DMS53 treated with DMSO at 0.1 percent for 48 hours (cell line): ENCODE results near the gene TTC3.
"Not testable (repeated sequence)": the region's sequence is repeated elsewhere in the genome, so short reads cannot be mapped to it uniquely, and the experiment has no call there.

Experiments
- DNase-seq: peaks from one replicate; lab custom pipeline; 2025; ENCODE audit not compliant: unreplicated experiment; lab: John Stamatoyannopoulos, UW

Gene TTC3

DNA sequence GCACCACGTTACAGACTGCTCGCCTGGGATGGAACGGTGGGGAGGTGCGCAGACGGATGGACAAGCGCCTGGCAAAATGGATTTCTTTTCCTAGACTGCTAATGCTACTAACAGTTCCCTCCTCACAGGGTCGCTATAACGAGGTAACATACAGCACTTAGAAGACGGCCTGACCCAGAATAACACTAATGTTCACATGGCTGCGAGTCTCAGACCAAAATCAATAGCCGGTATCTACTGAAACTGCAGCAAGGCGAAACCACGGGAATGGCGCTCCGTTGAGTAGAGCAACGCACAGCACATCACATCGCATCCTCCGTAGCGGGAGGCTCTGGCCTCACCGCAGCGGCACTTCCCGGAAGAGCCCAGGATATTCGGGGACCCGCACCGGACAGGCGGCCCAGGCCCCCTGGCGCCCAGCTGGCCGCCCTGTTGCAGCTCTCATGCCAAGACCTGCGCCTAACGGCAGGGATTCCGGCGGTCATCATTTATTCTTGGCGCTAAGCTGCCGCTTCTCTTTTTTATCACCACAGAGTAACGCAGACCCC lies 147.5 kb downstream of the TTC3 start:
- DNase-seq = peak; percentile 45

DNA sequence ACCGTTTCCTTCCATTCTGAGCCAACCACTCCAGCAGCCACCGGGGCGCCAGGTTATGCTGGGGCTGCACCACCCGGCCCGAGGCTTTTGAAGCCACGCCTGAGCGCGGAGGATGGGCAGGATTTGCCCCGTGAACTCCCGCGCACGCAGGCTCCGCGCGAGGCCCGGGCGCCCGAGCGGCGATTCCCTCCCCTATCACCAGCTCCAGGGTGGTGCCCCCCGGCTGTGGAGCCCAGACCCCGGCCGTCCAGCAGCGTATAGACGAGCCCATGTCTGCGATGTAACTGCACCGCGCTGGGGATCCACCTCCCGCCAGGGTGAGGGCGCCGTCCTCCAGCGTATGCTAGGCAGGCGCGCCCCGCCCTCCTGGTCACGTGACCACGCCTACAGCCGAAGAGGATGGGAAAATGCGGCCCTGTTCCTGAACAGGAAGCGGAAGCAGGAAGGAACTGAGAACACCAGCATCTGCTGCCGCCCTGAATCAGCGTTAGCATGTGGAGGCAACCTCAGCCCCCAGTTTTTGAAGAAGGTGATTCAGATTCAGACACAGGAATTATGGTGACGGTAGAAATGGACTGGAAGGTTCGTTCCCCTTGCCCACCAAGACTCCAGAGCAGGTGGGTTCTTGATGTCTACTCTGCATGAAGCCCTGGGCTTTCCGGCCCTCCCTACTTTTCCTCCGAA lies 148.1 kb downstream of the TTC3 start:
- peak; percentile 73 for DNase-seq

DNA sequence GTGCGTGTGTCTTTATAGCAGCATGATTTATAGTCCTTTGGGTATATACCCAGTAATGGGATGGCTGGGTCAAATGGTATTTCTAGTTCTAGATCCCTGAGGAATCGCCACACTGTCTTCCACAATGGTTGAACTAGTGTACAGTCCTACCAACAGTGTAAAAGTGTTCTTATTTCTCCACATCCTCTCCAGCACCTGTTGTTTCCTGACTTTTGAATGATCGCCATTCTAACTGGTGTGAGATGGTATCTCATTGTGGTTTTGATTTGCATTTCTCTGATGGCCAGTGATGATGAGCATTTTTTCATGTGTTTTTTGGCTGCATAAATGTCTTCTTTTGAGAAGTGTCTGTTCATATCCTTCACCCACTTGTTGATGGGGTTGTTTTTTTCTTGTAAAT lies 149.2 kb downstream of the TTC3 start:
- DNase-seq = not testable (repeated sequence)

DNA sequence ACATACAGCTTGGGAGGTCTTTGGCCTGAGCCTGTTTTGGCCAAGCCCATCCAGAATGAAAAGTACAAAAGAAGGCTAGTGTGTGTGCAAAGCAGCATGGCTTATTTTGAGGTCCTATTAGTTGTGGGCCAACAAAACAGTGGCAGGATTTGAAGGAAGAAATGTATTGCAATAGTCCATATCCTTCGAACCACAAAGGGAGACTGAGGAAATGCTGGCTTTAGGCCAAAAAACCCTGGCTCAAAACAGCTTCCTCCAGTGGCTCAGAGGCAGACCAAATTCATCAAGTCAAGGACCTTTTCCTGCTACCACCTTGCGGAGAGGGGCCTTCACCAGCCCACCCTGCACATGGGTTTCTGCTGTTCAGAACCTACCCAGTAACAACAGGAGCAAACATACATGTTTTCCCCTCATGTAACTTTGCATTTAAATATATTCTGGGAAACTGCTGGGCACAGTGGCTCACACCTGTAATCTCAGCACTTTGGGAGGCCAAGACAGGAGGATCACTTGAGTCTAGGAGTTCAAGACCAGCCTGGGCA lies 150.8 kb downstream of the TTC3 start:
- DNase-seq = no peak

DNA sequence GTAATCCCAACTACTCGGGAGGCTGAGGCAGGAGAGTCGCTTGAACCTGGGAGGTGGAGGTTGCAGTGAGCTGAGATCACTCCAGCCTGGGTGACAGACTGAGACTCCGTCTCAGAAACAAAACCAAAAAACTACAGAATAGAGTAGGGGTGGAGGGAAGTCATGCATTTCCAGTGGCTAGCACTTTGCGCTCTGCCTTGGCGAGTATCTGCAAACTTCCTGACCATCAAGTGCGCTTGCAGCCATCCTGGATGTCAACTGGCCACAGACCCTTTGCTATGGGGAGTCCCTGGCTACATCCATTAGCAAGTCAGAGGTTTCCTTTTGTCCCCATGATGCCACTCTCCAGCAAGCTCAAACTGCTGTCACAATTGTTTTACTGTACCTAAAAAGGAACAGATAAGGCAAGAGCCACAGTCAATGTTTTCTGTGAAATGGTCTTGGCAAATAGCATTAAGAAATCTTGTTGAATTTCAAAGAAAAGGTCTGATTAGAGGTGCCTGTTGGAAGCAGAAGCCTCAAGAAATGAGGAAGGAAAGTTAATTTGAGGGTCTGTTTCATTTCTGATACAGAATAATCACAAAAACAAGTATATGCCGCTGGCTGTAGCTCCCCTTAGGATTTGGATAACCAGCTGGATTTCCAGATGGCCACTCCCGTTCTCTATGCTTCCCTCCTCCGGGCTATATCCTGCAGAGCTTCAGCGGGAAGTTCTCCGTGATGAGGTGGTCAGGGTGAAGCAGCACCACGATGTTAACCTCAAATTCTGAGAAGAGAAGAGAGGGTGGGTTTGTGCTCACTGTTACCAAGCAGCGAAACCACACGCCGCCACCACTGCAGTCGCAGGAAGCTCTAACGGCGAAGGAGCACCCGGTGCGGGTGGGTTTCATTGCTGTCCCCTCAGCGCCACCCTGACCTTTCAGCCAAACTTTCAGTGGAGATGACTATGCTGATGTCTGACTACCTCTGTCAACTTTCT lies 152.1 kb downstream of the TTC3 start:
- no peak for DNase-seq

DNA sequence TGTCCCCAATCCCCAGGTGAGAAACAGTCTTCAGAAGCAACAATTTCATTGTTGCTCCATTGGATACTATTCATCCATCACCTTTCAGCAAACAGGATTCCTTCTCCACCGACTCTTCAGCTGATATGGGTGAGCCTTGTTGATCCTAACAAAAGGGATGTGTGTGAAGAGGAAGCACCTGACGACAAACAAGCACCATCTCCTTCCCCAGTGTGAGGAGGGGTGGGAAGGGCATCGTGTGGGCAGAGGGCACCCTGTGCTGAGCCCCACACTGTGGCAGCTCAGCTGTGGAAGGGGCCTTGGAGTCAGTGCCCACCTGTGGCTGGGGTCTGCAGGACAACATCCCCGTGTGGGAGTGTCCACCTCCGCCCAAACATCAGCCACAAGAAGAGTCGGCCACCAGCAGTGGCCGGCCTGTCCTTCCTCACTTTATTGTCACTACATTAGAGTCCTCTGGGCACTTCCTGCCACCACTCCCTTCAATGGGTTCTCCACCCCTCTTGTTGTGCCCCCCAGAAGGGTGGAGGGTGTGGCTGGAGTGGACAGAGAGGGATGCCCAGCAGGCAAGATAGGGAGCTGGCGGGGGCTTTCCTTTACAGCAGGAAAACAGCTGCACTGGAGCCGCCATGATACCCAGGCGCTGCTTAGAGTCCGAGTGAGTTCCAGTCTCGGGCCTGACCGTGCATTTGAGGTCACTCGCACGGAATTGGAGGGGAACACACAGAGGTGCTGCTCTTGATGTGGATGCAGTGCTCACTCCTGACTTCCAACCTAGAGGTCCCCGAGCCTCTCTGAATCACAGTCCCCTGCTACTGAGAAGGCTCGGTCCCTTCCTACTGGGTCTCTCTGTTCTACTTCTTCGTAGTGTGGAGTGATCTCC lies 153.2 kb downstream of the TTC3 start:
- no peak for DNase-seq

DNA sequence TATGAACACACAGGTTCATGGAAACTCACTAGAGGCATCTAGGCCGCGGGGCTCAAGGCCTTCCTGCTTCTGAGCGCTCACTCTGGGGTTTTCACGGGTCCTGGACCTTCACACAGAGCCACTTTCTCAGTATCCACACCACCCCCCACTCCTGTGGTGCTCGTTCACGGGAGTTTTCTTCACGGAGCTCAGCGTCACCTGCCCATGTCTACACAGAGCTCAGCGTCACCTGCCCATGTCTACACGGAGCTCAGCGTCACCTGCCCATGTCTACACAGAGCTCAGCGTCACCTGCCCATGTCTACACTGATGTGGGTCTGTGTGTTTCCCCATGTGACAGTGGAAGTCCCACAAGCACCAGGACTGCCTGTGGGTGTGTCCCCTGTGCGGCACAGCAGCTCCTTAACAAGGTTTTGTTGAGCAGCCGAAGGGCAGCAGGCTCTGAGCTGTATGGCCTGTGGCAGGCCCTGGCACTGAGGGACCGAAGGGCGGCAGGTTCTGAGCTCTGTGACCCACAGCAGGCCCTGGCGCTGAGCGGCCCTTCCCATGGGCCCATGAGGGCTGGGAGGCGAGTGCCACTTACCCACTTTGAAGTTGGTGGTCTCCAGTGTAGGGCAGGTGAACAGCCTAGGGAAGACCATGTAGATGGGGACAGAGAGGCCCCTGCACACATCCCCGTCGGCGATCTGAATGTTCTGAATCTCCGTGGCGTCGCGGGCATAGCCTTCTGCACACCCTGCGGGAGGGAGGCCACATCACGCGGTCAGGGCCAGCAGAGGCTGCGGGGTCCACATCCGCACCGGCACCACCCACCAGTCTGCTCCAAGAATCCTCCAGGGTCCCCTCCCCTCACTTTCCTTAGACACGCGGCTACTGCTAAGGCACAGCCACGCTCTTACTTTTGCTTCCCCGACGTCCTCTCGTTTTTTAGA lies 154.3 kb downstream of the TTC3 start:
- DNase-seq = no peak

DNA sequence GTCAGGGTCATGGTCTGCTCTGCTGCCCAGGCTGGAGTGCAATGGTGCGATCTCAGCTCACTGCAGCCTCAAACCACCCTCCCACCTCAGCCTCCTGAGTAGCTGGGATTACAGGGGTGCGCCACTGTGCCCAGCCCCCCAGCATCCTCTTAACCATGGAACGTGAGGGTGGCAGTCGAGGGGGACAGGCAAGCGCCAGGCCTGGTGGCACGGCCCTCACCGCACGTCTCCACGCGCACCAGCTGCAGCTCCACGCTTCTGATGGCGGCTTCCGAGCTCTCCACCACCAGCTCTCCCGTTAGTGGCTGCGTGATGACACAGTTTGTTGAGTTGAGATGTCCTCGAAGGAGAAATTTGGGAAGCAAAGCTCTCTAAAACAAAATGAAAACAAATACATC lies 154.9 kb downstream of the TTC3 start:
- DNase-seq = no peak

DNA sequence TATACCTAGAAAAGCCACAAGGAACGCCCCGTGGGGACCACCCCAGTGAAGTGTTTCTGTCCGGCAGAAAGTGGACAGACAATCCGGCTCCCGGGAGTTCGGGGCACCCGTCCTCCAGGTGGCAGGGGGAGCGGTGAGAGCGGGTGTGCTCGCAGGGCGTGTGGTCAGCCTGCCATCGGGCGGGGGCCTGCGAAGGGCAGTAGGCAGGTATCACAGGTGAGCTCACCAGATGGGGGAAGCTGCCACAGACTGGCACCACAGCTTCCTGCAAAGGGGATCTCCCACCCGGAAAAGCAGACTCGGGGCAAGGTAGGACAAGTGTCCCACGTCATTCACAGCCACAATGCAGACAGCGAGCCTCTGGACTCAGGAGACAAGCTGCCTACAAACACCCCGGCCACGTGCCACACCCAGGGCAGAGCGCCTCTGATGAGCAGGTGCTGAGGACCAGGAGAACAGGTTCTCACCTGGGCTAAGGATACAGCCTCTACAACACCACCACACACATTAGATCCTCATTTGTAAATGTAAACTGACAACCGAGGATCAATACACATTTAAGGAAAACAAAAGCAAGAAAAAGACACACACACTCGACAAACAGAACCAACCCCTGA lies 157.7 kb downstream of the TTC3 start:
- DNase-seq = peak; percentile 67

DNA sequence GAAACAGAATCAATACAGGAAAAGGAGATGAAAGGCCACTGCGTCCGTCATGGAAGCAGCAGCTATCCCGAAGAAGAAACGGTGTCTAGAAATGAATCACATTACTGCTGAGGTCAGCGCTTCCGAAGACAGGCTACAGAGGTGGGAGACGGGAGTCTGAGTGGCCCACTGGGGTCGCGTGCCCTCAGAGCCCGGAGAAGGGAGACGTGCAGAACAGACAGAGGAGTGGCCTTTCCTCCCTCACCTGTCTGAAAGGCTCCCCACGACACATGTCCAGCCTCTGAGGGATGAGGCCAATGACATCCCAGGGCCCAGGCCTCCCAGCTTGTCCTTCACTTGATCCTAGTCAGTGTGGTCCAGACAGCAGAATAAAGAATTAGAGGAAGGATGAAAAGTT lies 158.2 kb downstream of the TTC3 start:
- no peak for DNase-seq

DNA sequence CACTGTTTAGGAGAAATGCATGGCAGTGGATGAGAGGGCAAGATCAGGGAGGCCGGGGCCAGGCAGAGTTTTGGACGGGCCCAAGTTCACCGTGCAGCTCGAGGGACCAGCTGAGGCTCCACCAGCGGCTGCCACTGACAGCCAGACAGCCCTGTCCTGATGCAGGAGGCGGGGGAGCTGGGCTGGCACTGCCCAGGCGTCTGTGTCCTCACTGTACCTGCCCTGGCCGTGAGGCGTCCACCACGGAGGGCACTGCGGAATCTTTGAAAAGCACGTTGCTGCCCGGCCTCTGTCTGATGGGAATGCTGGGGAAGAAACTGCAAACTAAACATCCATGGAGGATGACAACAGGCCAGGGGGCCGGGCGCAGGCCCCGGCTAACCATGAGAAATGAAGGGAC lies 158.6 kb downstream of the TTC3 start:
- no peak for DNase-seq

DNA sequence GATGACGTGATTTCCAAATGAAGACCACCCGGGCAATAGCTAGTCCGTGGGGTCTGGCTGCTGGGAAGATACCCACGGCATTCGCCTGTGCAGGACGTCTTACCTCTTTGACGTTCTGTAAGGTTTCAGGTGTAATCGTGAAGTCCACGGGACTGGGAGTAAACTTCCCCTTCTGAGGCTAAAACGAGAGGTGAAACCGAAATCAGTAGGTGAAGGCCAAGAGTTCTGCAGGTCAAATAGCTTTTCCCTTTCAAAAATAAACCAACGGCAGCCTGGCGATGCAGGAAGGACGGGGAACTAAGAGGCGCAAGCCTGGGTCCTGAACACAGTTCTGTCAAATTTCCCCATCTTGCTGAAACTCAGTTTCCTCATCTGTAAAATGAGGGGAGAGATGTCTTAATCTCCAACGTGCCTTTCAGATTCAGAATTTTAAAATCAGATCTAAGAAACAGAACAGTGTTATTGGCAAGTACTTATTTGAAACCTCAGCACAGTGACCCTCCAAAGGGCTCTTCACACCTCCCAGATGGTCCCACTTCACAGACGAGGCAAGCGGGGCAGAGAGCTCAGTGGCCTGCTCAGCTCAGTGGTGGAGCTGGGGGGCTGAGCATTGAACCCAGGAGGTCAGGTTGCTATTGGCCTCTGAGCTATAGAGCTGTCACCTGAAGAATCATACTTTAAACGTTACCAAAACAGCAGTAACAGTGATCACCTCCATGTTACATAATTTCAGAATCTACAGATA lies 159.4 kb downstream of the TTC3 start:
- no peak for DNase-seq

DNA sequence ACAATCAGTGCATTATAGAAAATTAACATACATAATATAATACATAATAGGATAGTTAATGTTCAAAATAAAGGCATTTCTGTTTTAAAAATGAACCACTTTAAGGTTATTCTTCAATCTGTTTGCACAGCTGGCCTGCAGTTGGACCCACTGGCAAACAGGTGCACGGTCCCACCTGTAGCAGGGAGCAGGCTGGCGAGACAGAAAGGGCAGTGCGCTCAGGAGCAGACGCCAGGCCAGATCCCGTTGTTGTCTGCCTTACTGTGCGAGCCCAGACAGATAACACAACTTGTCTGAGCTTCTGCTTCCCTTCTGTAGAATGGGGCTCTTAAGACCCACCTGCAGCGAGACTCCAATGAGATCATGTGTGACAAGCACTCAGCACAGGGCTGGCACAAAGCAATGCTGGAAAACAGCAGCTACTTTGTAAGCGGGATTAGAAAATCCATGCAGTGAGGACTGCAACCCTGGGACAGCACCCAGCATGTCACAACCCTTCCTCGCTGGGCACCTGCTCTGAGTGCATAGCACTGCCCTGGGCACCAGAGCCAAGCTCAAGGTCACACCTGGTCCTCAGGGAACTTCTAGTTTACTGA lies 160.6 kb downstream of the TTC3 start:
- DNase-seq = peak; percentile 69

DNA sequence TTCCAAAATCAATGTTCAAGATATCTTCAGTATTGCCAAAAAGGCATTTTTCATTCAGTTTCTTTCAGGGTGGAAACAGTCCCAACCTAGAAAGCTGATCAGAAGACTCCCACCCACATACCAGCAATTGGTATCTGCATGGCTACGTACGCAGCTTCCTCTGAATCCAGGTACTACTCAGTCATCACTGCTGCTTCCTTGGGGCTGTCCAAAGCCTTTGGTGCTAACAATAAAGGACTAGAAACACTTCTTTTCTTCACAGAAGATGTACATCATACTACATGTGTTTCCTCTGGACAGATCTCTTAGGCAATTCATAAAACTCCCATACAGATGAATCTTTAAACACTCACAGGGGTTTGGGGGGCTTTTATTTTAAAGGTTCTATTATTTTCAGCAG lies 164.3 kb downstream of the TTC3 start:
- DNase-seq = no peak

DNA sequence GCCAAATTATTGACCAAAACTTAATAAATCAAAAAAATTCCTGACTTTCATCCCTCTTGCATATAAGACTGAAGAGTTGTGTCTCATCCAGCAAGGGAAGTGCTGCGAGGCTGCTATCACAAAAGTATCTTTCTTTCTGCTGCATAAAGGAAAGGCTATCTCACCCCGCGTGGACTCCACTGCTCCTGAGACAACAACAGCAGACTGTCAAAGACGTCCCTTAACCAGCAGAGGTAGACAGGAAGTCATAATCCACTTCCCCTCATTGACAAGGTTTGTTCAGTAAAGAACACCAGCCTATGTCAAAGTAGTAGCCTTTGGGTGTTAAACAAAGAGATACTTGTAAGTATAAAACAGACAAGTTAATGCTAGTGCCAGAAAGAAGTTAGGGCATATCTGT lies 164.7 kb downstream of the TTC3 start:
- no peak for DNase-seq

DNA sequence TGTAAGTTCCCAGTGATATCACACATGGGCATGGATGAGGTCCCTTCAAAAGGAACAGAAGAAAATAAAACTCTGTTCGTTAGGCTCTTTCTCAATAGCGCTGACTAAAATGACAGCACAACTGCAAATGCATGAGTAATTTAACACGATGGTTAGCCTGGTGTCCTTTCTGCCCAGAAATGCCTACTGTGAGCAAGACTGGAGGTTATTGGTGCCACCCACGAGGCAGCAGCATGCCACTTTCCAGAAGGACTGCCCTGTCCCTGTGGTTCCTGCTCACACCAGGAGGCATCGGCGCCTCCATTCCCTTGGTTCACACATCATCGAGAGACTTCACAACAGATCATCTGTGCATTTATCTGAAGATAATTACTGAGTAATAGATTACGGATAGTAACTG lies 167.9 kb downstream of the TTC3 start:
- DNase-seq = no peak

DNA sequence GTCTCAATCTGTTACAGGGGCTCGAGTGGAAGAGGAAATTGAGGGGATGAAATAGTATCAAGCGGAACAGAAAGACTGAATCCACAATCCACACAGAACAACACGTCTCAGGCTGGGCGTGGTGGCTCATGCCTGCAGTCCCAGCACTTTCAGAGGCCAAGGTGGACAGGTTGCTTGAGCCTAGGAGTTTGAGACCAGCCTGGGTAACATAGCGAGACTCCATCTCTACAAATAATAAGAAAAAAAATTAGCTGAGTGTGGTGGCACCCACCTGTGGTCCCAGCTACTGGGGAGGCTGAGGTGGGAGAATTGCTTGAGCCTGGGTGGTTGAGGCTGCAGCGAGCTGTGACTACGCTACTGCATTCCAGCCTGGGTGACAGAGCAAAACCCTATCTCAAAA lies 168.4 kb downstream of the TTC3 start:
- DNase-seq = no peak

DNA sequence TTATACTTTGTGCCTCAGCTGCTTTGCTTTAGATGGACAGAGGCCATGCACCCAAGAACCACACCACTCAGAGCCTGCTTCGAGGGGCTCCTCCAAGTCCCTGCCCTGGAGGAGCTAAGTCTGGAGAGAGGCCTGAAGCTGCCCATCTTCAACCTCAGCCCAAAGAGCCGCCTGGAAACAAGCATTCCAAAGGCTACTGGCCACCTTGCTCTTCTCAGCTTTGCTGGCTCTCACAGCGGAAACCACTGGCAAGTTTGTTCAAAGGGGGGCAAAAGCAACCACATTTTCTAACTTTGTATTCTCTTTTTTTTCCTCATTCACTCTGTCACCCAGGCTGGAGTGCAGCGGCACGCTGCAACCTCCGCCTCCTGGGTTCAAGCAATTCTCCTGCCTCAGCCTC lies 170.9 kb downstream of the TTC3 start:
- no peak for DNase-seq
